IMR-90 (cell line): ENCODE data around the gene BNIP5.

Experiments
- BHLHE40 ChIP-seq: fragments of 150-350 bp; IDR thresholded peaks from 2 replicates; pipeline ENCODE4 v1.6.1; 2016; ENCODE audit warnings: mild to moderate bottlenecking, low read depth, low read length
- CEBPB ChIP-seq: IDR thresholded peaks from 2 replicates; pipeline ENCODE4 v1.6.1; 2012; ENCODE audit warnings: low read depth, low read length, improper control_type of control experiment
- CHD1 ChIP-seq: IDR thresholded peaks from 2 replicates; pipeline ENCODE4 v1.6.1; 2012; ENCODE audit warnings: low read depth, low read length, improper control_type of control experiment
- MAFK ChIP-seq: IDR thresholded peaks from 2 replicates; pipeline ENCODE4 v1.6.1; 2012; ENCODE audit warnings: low read depth, low read length, improper control_type of control experiment
- MXI1 ChIP-seq: IDR thresholded peaks from 2 replicates; pipeline ENCODE4 v1.6.1; 2012; ENCODE audit warnings: low read depth, mild to moderate bottlenecking, low read length, moderate library complexity, borderline replicate concordance
- RAD21 ChIP-seq: IDR thresholded peaks from 2 replicates; pipeline ENCODE4 v1.6.1; 2012; ENCODE audit warnings: low read length, improper control_type of control experiment
- RCOR1 ChIP-seq: IDR thresholded peaks from 2 replicates; pipeline ENCODE4 v1.6.1; 2012; ENCODE audit warnings: mild to moderate bottlenecking, low read length, improper control_type of control experiment; ENCODE audit not compliant: insufficient replicate concordance
- TF ChIP-seq, protein P1 (sequence below): conservative IDR thresholded peaks from 2 replicates; pipeline ENCODE4 v1.5.1; 2012; ENCODE audit warnings: mild to moderate bottlenecking, low read depth, low read length, improper control_type of control experiment
- TF ChIP-seq, protein P2 (sequence below): fragments of 150-350 bp; IDR thresholded peaks from 2 replicates; pipeline ENCODE4 v1.6.1; 2016; ENCODE audit warnings: low read depth, mild to moderate bottlenecking, low read length, moderate library complexity, borderline replicate concordance

DNA sequence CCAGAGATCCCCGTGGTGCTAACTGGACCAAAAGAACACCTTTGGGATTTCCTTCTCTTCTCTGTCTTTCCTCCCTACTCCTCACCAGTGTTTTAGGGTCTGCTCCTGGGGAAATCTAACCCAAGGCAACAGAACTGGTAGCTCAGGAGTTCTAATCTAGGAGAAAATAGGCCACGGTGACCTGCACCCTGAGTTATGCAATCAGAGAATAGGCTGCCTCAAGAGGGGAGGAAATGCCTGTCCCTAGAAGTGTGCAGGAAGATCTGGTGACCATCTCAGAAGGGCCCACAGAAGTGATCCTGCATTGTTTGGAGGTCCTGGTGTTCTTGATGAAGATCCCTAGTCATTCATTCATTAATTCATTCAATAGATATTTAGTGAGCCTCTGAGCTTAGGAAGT, 47.4 kb upstream of the BNIP5 start:
- TF ChIP-seq, protein P1, sequence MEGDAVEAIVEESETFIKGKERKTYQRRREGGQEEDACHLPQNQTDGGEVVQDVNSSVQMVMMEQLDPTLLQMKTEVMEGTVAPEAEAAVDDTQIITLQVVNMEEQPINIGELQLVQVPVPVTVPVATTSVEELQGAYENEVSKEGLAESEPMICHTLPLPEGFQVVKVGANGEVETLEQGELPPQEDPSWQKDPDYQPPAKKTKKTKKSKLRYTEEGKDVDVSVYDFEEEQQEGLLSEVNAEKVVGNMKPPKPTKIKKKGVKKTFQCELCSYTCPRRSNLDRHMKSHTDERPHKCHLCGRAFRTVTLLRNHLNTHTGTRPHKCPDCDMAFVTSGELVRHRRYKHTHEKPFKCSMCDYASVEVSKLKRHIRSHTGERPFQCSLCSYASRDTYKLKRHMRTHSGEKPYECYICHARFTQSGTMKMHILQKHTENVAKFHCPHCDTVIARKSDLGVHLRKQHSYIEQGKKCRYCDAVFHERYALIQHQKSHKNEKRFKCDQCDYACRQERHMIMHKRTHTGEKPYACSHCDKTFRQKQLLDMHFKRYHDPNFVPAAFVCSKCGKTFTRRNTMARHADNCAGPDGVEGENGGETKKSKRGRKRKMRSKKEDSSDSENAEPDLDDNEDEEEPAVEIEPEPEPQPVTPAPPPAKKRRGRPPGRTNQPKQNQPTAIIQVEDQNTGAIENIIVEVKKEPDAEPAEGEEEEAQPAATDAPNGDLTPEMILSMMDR, result no peak
- TF ChIP-seq, protein P2, sequence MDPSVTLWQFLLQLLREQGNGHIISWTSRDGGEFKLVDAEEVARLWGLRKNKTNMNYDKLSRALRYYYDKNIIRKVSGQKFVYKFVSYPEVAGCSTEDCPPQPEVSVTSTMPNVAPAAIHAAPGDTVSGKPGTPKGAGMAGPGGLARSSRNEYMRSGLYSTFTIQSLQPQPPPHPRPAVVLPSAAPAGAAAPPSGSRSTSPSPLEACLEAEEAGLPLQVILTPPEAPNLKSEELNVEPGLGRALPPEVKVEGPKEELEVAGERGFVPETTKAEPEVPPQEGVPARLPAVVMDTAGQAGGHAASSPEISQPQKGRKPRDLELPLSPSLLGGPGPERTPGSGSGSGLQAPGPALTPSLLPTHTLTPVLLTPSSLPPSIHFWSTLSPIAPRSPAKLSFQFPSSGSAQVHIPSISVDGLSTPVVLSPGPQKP, result no peak
- TF ChIP-seq RCOR1 (no peak), BHLHE40 (no peak), CEBPB (no peak), RAD21 (no peak), MXI1 (no peak), MAFK (no peak), CHD1 (no peak)
